ENCODE data around the gene TP53. TPM values are rescaled to one million over a fixed set of nuclear protein-coding genes. Genes with fewer than 3 reads are reported as not detected.

The TP53 gene
- total RNA-seq, 1 experiment from 2014 or later: 119 TPM

DNA sequence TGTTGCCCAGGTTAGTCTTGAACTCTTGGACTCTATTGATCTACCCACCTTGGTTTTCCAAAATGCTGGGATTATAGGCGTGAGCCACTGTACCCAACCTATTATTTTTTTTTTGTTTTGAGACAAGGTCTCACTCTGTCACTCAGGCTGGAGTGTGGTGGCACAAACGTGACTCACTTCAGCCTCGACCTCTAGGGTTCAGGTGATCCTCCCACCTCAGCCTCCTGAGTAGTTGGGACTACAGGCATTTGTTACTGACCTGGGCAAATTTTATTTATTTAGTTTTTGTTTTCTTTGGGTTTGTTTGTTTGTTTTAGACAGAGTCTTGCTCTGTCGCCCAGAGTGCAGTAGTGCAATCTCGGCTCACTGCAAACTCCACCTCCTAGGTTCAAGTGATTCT, 63.6 kb downstream of the TP53 start:
- no peaks in the 10 kb centered on the region for H3K27me3 Mint-ChIP-seq (ENCODE audit: unreplicated experiment)

GRCh38 chr17:7620835-7621234, 66.5 kb downstream of the TP53 start:
- intact Hi-C loops (cut with micrococcal nuclease; ENCODE audit: unreplicated experiment): no loop called here
- Mint-ChIP-seq H3K4me1 (ENCODE audit: low read depth, unreplicated experiment) (no peaks in the 10 kb centered on the region), H3K27ac (ENCODE audit: unreplicated experiment) (no peak overlapping the region), H3K27me3 (ENCODE audit: unreplicated experiment) (no peaks in the 10 kb centered on the region), H3K4me3 (ENCODE audit: low read depth, unreplicated experiment) (no peak overlapping the region), H3K36me3 (ENCODE audit: insufficient read depth, unreplicated experiment) (no peaks in the 10 kb centered on the region), H3K9me3 (ENCODE audit: low read depth, unreplicated experiment) (no peaks in the 10 kb centered on the region)
- no TSS peak for BruUV-seq (replicated peaks)
- TF ChIP-seq, protein P1, sequence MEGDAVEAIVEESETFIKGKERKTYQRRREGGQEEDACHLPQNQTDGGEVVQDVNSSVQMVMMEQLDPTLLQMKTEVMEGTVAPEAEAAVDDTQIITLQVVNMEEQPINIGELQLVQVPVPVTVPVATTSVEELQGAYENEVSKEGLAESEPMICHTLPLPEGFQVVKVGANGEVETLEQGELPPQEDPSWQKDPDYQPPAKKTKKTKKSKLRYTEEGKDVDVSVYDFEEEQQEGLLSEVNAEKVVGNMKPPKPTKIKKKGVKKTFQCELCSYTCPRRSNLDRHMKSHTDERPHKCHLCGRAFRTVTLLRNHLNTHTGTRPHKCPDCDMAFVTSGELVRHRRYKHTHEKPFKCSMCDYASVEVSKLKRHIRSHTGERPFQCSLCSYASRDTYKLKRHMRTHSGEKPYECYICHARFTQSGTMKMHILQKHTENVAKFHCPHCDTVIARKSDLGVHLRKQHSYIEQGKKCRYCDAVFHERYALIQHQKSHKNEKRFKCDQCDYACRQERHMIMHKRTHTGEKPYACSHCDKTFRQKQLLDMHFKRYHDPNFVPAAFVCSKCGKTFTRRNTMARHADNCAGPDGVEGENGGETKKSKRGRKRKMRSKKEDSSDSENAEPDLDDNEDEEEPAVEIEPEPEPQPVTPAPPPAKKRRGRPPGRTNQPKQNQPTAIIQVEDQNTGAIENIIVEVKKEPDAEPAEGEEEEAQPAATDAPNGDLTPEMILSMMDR (IDR thresholded peaks at IDR 0.05; ENCODE audit: unreplicated experiment): no peak
- DNase-seq: no peak
- CTCF ChIA-PET: no interaction called here

More for the DNA sequence above, 63.6 kb downstream of the TP53 start:
- intact Hi-C loops (cut with micrococcal nuclease; ENCODE audit: unreplicated experiment): no loop called here
- no TSS peak for BruUV-seq (replicated peaks)
- Mint-ChIP-seq H3K4me1 (ENCODE audit: low read depth, unreplicated experiment) (no peaks in the 10 kb centered on the region), H3K9me3 (ENCODE audit: low read depth, unreplicated experiment) (no peaks in the 10 kb centered on the region), H3K27ac (ENCODE audit: unreplicated experiment) (no peak overlapping the region), H3K36me3 (ENCODE audit: insufficient read depth, unreplicated experiment) (peaks cover 16% of the 10 kb centered on the region), H3K4me3 (ENCODE audit: low read depth, unreplicated experiment) (no peak overlapping the region)
- CTCF ChIA-PET: no interaction called here
- DNase-seq: no peak
- TF ChIP-seq, protein P1 (IDR thresholded peaks at IDR 0.05; ENCODE audit: unreplicated experiment): no peak

DNA sequence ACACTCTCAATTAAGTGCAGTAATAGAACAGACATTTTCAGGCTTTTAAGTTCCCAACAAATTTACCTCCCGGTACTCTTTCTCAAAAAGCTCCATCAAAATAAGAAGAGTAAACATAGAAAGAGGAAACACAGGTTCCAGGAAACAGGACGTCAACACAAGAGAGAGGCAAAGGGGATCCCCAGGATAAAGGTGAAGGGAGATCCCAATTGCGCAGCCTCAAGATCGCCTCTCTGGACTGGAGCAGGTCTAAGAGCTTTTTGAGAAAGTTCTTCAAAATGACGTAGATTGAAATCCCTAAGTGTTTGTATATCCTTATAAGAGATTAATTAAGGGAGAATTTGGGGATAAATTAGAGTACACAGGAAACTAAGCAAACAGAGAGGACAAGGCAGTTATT, 68.7 kb downstream of the TP53 start:
- Mint-ChIP-seq H3K9me3 (ENCODE audit: low read depth, unreplicated experiment) (no peaks in the 10 kb centered on the region), H3K36me3 (ENCODE audit: insufficient read depth, unreplicated experiment) (peaks cover 16% of the 10 kb centered on the region), H3K27me3 (ENCODE audit: unreplicated experiment) (no peaks in the 10 kb centered on the region), H3K27ac (ENCODE audit: unreplicated experiment) (no peak overlapping the region), H3K4me1 (ENCODE audit: low read depth, unreplicated experiment) (peaks cover 4% of the 10 kb centered on the region), H3K4me3 (ENCODE audit: low read depth, unreplicated experiment) (no peak overlapping the region)
- no TSS peak for BruUV-seq (replicated peaks)
- TF ChIP-seq, protein P1 (IDR thresholded peaks at IDR 0.05; ENCODE audit: unreplicated experiment): no peak
- CTCF ChIA-PET: interaction anchor here (1.3 kb wide), 1 partner anchor 14 kb away, joined by 3 read pairs; no protein-coding TSS in a partner anchor
- no peak for DNase-seq
- intact Hi-C loops (cut with micrococcal nuclease; ENCODE audit: unreplicated experiment): no loop called here

Other genes starting within 250 kb of the TP53 start
- gene FGF11, start 248.0 kb downstream of the TP53 start, total RNA-seq (2022): 1.2 and 2.1 TPM in 2 replicates
- 2.4 and 3.0 TPM in 2 replicates for gene CHRNB1, start 242.4 kb downstream of the TP53 start, total RNA-seq (2022)
- 27.2 and 28.1 TPM in 2 replicates for gene ZBTB4, start 207.9 kb downstream of the TP53 start, total RNA-seq (2022)
- gene SLC35G6, start 206.0 kb downstream of the TP53 start, total RNA-seq (2022): not detected in 2 replicates
- gene POLR2A, start 203.1 kb downstream of the TP53 start, total RNA-seq (2022): 89.0 and 99.3 TPM in 2 replicates
- 7.7 and 8.4 TPM in 2 replicates for gene TNFSF12, start 138.4 kb downstream of the TP53 start, total RNA-seq (2022)
- 19.7 and 25.7 TPM in 2 replicates for gene TNFSF13, start 128.7 kb downstream of the TP53 start, total RNA-seq (2022)
- gene SENP3, start 125.6 kb downstream of the TP53 start, total RNA-seq (2022): 52.0 and 54.3 TPM in 2 replicates
- gene CD68, start 107.9 kb downstream of the TP53 start, total RNA-seq (2022): 28.6 and 50.0 TPM in 2 replicates
- 34.6 and 36.3 TPM in 2 replicates for gene MPDU1, start 103.6 kb downstream of the TP53 start, total RNA-seq (2022)
- gene SOX15, start 97.4 kb downstream of the TP53 start, total RNA-seq (2022): not detected in 2 replicates
- gene FXR2, start 72.6 kb downstream of the TP53 start, total RNA-seq (2022): 30.3 and 30.9 TPM in 2 replicates
- 15.9 and 16.6 TPM in 2 replicates for gene SAT2, start 59.7 kb downstream of the TP53 start, total RNA-seq (2022)
- gene SHBG, start 57.4 kb downstream of the TP53 start, total RNA-seq (2022): 0.39 TPM in 1 of 2 replicates, not detected in the other
- gene ATP1B2, start 36.6 kb downstream of the TP53 start, total RNA-seq (2022): not detected in 2 replicates
- gene WRAP53, start 987 bp upstream of the TP53 start, total RNA-seq (2022): 10.1 and 12.9 TPM in 2 replicates
- gene EFNB3, start 17.7 kb upstream of the TP53 start, total RNA-seq (2022): 0.38 and 0.88 TPM in 2 replicates
- gene DNAH2, start 30.3 kb upstream of the TP53 start, total RNA-seq (2022): 0.26 and 0.51 TPM in 2 replicates
- gene KDM6B, start 146.7 kb upstream of the TP53 start, total RNA-seq (2022): 29.0 and 37.3 TPM in 2 replicates
- gene TMEM88, start 167.6 kb upstream of the TP53 start, total RNA-seq (2022): 2.9 and 3.6 TPM in 2 replicates
- gene NAA38, start 170.1 kb upstream of the TP53 start, total RNA-seq (2022): 36.3 and 36.6 TPM in 2 replicates
- 8.0 and 8.4 TPM in 2 replicates for gene CYB5D1, start 170.5 kb upstream of the TP53 start, total RNA-seq (2022)
- 108 and 116 TPM in 2 replicates for gene CHD3, start 201.3 kb upstream of the TP53 start, total RNA-seq (2022)
- gene RNF227, start 228.8 kb upstream of the TP53 start, total RNA-seq (2022): 1.4 and 2.0 TPM in 2 replicates
- gene KCNAB3, start 242.4 kb upstream of the TP53 start, total RNA-seq (2022): 4.8 and 5.9 TPM in 2 replicates
- 87.8 and 106 TPM in 2 replicates for gene TRAPPC1, start 244.5 kb upstream of the TP53 start, total RNA-seq (2022)
- 21.8 and 28.2 TPM in 2 replicates for gene CNTROB, start 244.7 kb upstream of the TP53 start, total RNA-seq (2022)

All from Calu3 (cell line).